ENCODE results near the gene MMAA. TPM values are rescaled to one million over a fixed set of nuclear protein-coding genes. Genes with fewer than 3 reads are reported as not detected.
"Not testable (repeated sequence)": the region's sequence is repeated elsewhere in the genome, so short reads cannot be mapped to it uniquely, and the experiment has no call there.

The MMAA gene
- total and polyA plus RNA-seq, 9 of the 15 experiments (the other 6 are each of a cell fraction or from before 2014, with no cell fraction given) = 0.86 to 2.3 (median 1.4) TPM

GRCh38 chr4:145640236-145640635 is 21.1 kb downstream of the MMAA start:
- H3K79me2 ChIP-seq (ENCODE audit: control insufficient read depth, insufficient read depth, low read length); intact Hi-C loops (cut with micrococcal nuclease); ATAC-seq; CTCF ChIA-PET (ENCODE audit: low intra/inter-chr PET ratio); H3K9me1 ChIP-seq (ENCODE audit: control insufficient read depth, insufficient read depth, low read length); H3K4me3 ChIP-seq; H3K27ac ChIP-seq (ENCODE audit: extremely low read depth, low read depth, low read length); H3K4me1 ChIP-seq (replicated peaks in 1 of 2; ENCODE audit: control insufficient read depth in 2 of 2, insufficient read depth in 2 of 2, low read length in 2 of 2); in situ Hi-C loops (cut with MboI); BruUV-seq (replicated peaks); H2AFZ ChIP-seq (ENCODE audit: low read depth, low read length); H3K9me3 ChIP-seq (replicated peaks; ENCODE audit: control insufficient read depth, insufficient read depth, low read depth, low read length); H3K27me3 ChIP-seq (ENCODE audit: control insufficient read depth in 2 of 2, insufficient read depth in 2 of 2, low read length in 2 of 2); H3K4me2 ChIP-seq (ENCODE audit: insufficient read depth, low read length); POLR2A ChIA-PET; H3K36me3 ChIP-seq (ENCODE audit: control insufficient read depth, insufficient read depth, low read length); H3K9ac ChIP-seq (ENCODE audit: insufficient read depth in 1 of 2, low read depth in 2 of 2, low read length in 2 of 2); H4K20me1 ChIP-seq (replicated peaks; ENCODE audit: control insufficient read depth, insufficient read depth, low read length); DNase-seq (ENCODE audit: extremely low read depth in 1 of 4, low spot score in 3 of 4); FAIRE-seq: not testable (repeated sequence)
- 13% methylated on average over 1 of the region's 2 CpGs for WGBS (ENCODE audit: insufficient coverage, low coverage, missing lambda C conversion rate)

- no peaks in the 10 kb centered on the region for H3K27me3 ChIP-seq (ENCODE audit: control insufficient read depth in 2 of 2, insufficient read depth in 2 of 2, low read length in 2 of 2)
- TF ChIP-seq ZNF324 (CRISPR knock-in tag; IDR thresholded peaks at IDR 0.05) (no peak), CEBPG (CRISPR knock-in tag; IDR thresholded peaks at IDR 0.05) (no peak), CEBPG (tag; conservative IDR thresholded peaks at IDR 0.05 in 1 of 2, IDR thresholded peaks at IDR 0.05 in 1 of 2) (0 out of 4 replicates have a peak, but pooled peaks of 1 of the 2 experiments have one; percentile 16), ATF3 (IDR thresholded peaks at IDR 0.05) (peak; percentile 59), ATF3 (CRISPR knock-in tag; conservative IDR thresholded peaks at IDR 0.05) (no peak)
- H3K9me1 ChIP-seq (ENCODE audit: control insufficient read depth, insufficient read depth, low read length) = no peaks in the 10 kb centered on the region
- 5% methylated on average over 1 of the region's 1 CpG for WGBS (ENCODE audit: insufficient coverage, low coverage, missing lambda C conversion rate)
- no peaks in the 10 kb centered on the region for H3K36me3 ChIP-seq (ENCODE audit: control insufficient read depth, insufficient read depth, low read length)
- ChIA-PET CTCF (ENCODE audit: low intra/inter-chr PET ratio) (no interaction called here), POLR2A (no interaction called here)
- FAIRE-seq = no peak
- H3K4me3 ChIP-seq = no peak overlapping the region
- H2AFZ ChIP-seq (ENCODE audit: low read depth, low read length) = no peak overlapping the region
- H3K4me1 ChIP-seq (replicated peaks in 1 of 2; ENCODE audit: control insufficient read depth in 2 of 2, insufficient read depth in 2 of 2, low read length in 2 of 2) = no peaks in the 10 kb centered on the region
- no peak overlapping the region for H3K4me2 ChIP-seq (ENCODE audit: insufficient read depth, low read length)
- BruUV-seq (replicated peaks) = no TSS peak
- DNase-seq (ENCODE audit: extremely low read depth in 1 of 4, low spot score in 3 of 4) = no peak
- H4K20me1 ChIP-seq (replicated peaks; ENCODE audit: control insufficient read depth, insufficient read depth, low read length) = no peaks in the 10 kb centered on the region
- H3K9me3 ChIP-seq (replicated peaks; ENCODE audit: control insufficient read depth, insufficient read depth, low read depth, low read length) = no peaks in the 10 kb centered on the region
- no peak for ATAC-seq
- H3K9ac ChIP-seq (ENCODE audit: insufficient read depth in 1 of 2, low read depth in 2 of 2, low read length in 2 of 2) = no peak overlapping the region
- in situ Hi-C loops (cut with MboI) (no loop called here), intact Hi-C loops (cut with micrococcal nuclease) (no loop called here)
- H3K79me2 ChIP-seq (ENCODE audit: control insufficient read depth, insufficient read depth, low read length) = no peaks in the 10 kb centered on the region
- H3K27ac ChIP-seq (ENCODE audit: extremely low read depth, low read depth, low read length) = no peak overlapping the region
These were observed 24.1 kb downstream of the MMAA start for GRCh38 chr4:145643295-145643694.
